ENCODE data around the gene GUCA2A.

- TF ChIP-seq LEF1 (IDR thresholded peaks at IDR 0.05; ENCODE audit: borderline replicate concordance) (no peak), SP1 (IDR thresholded peaks at IDR 0.05) (no peak), SUZ12 (IDR thresholded peaks at IDR 0.05) (no peak), L3MBTL2 (conservative IDR thresholded peaks at IDR 0.05) (no peak), PKNOX1 (IDR thresholded peaks at IDR 0.05) (no peak), ARNT (IDR thresholded peaks at IDR 0.05) (no peak), HDGF (IDR thresholded peaks at IDR 0.05; ENCODE audit: borderline replicate concordance) (no peak), CTBP1 (IDR thresholded peaks at IDR 0.05; ENCODE audit: borderline replicate concordance) (no peak), FOXA1 (IDR thresholded peaks at IDR 0.05) (no peak), BHLHE40 (IDR thresholded peaks at IDR 0.05; ENCODE audit: borderline replicate concordance) (no peak)
Observed at GRCh38 chr1:42142894-42143675, 21.5 kb downstream of the GUCA2A start.
